HUDEP-2 (cell line): Measurements from ENCODE around the gene TMPRSS12.
"Not testable (repeated sequence)": the region's sequence is repeated elsewhere in the genome, so short reads cannot be mapped to it uniquely, and the experiment has no call there.

Experiments
- DNase-seq, 76 experiments: peaks; one replicate each; lab custom pipeline; 2025; ENCODE audit not compliant: unreplicated experiment in 76 of 76; lab: John Stamatoyannopoulos, UW

Gene TMPRSS12

GRCh38 chr12:50855679-50856078 is 13.0 kb downstream of the TMPRSS12 start:
- DNase-seq, result not testable (repeated sequence)

GRCh38 chr12:50859621-50860310 is 17.0 kb downstream of the TMPRSS12 start:
- DNase-seq, result no peak

- DNase-seq, result no peak
Observed at GRCh38 chr12:50862316-50862715, 19.6 kb downstream of the TMPRSS12 start.

- no peak for DNase-seq
Observed at GRCh38 chr12:50865266-50865665, 22.5 kb downstream of the TMPRSS12 start.

GRCh38 chr12:50868881-50869280 is 26.2 kb downstream of the TMPRSS12 start:
- not testable (repeated sequence) for DNase-seq

GRCh38 chr12:50882563-50882962 is 39.8 kb downstream of the TMPRSS12 start:
- DNase-seq, result no peak

- no peak for DNase-seq
Observed at GRCh38 chr12:50887191-50887590, 44.5 kb downstream of the TMPRSS12 start.

GRCh38 chr12:50888666-50889065 is 45.9 kb downstream of the TMPRSS12 start:
- no peak for DNase-seq

- DNase-seq, result no peak
Observed at GRCh38 chr12:50894241-50894640, 51.5 kb downstream of the TMPRSS12 start.

- DNase-seq, result peak in 44 of 76 experiments; percentile 2 to 78 (median 34)
Observed at GRCh38 chr12:50901685-50902113, 59.0 kb downstream of the TMPRSS12 start.

GRCh38 chr12:50908479-50908878 is 65.8 kb downstream of the TMPRSS12 start:
- not testable (repeated sequence) for DNase-seq

GRCh38 chr12:50912361-50912760 is 69.6 kb downstream of the TMPRSS12 start:
- not testable (repeated sequence) for DNase-seq

GRCh38 chr12:50913224-50913623 is 70.5 kb downstream of the TMPRSS12 start:
- no peak for DNase-seq

GRCh38 chr12:50914872-50915484 is 72.3 kb downstream of the TMPRSS12 start:
- no peak for DNase-seq

- DNase-seq, result no peak
Observed at GRCh38 chr12:50916292-50916691, 73.6 kb downstream of the TMPRSS12 start.

GRCh38 chr12:50918584-50919316 is 76.0 kb downstream of the TMPRSS12 start:
- DNase-seq, result peak in 1 of 76 experiments; percentile 4

- DNase-seq, result no peak
Observed at GRCh38 chr12:50922820-50923219, 80.1 kb downstream of the TMPRSS12 start.

- peak in 11 of 76 experiments; percentile 10 to 48 (median 22) for DNase-seq
Observed at GRCh38 chr12:50923361-50924130, 80.8 kb downstream of the TMPRSS12 start.

- peak in 6 of 76 experiments; percentile 36 to 74 (median 54) for DNase-seq
Observed at GRCh38 chr12:50924131-50924438, 81.4 kb downstream of the TMPRSS12 start.

- DNase-seq, result peak in 74 of 76 experiments; percentile 61 to 98 (median 87)
Observed at GRCh38 chr12:50924439-50925341, 82.0 kb downstream of the TMPRSS12 start.
